Activated CD4-positive, alpha-beta T cell treated with anti-CD3 and anti-CD28 coated beads for 1 hour (primary cell): ENCODE data around the gene MAN2B2.

Experiments
- DNase-seq: peaks from one replicate; pipeline ENCODE4 v3.0.0-alpha.2; 2020

MAN2B2 gene

GRCh38 chr4:6598127-6598526 lies 23.1 kb downstream of the MAN2B2 start:
- DNase-seq, result no peak

DNA sequence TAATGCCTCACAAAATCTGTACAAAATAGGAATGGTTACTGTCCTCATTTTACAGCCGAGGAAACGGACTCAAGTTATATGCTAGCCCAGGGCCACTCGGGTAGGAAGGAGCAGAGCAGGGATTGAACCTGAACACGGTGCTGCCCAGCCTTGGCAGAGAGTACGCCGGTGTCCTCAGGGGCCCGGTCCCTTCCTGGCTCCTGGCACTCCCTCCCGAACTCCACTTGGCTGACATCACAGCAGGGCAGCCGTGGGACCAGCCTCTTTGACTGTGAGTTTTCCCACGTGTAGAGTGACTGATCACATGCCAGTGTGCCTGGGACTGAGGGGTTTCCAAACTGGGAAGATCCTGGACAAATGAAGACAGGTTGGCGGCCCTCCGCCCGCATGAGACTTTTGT lies 23.7 kb downstream of the MAN2B2 start:
- DNase-seq, result no peak

- no peak for DNase-seq
These were observed 26.8 kb downstream of the MAN2B2 start for GRCh38 chr4:6601661-6602250.

- DNase-seq, result no peak
These were observed 27.3 kb downstream of the MAN2B2 start for GRCh38 chr4:6602289-6602688.

- DNase-seq, result no peak
These were observed 28.1 kb downstream of the MAN2B2 start for GRCh38 chr4:6603128-6603527.

DNA sequence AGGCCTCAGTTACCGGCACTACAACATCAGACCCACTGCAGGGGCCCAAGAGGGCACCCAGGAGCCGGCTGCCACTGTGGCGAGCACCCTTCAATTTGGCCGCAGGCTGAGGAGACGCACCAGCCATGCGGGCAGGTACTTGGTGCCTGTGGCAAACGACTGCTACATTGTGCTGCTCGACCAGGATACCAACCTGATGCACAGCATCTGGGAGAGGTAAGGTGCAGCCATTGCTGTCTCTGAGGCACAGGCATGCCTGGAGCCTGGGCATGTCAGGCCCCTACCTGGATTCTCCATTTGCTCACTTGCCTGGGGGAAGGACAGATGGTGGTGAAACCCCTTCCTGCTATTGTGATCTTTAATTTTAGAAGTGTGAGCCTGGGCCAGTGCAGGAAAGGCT lies 30.1 kb downstream of the MAN2B2 start:
- no peak for DNase-seq

GRCh38 chr4:6605605-6606004 lies 30.6 kb downstream of the MAN2B2 start:
- DNase-seq, result no peak

DNA sequence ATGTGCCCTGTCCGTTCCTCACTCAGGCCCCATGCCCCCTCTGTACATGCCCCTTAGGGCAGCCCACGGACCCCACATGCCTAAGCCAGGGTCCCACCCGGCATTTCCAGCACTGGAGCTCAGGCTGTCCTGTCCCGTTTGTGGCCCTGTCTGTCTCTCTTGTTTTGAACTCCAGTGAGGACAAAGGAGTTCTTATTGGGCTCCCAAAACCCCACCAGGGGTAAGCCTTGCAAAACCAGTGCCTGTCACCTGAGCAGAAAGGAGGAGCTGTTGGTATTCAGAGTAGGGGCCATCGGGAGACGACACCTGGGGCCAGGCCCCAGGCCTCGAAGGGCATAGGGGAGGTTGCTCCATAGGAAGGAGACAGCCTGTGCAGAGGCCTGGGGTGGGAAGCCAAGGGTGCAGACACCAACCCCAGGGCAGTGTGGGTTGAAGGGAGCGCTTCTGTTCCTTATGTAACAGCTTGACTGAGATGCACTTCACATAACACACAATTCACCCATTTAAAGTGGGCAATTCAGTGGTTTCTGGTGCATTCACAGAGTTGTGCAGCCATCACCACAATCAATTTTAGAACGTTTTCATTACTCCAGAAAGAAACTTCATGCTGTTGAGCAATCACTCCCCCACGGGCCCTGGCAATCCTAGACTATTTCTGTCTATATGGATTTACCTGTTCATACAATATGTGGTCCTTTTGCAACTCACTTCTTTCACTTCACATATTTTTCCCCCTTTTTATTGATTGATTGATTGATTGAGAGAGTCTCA lies 31.7 kb downstream of the MAN2B2 start:
- DNase-seq, result no peak

DNA sequence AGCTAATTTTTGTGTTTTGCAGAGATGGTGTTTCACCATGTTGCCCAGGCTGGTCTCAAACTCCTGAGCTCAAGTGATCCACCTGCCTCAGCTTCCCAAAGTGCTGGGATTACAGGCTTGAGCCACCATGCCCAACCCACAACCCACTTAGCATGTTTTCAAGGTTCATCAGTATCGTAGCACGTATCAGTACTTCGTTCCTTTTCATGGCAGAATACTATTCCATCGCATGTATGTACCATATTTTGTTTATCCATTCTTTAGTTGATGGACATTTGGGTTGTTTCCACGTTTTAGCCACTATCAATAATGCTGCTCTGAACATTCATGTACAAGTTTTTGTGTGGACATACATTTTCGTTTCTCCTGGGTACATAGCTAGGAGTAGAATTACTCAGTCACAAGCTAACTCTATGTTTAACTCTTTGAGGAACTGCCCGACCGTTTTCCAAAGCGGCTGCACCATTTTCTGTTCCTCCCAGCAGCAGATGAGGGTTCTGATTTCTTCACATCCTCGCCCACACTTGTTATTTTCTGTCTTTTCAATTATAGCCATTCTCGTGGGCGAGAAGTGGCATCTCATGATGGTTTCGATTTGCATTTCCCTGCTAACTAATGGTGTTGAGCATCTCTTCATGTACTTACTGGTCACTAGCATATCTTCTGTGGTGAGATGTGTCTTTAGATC lies 32.5 kb downstream of the MAN2B2 start:
- DNase-seq, result no peak

- DNase-seq, result no peak
These were observed 33.9 kb downstream of the MAN2B2 start for GRCh38 chr4:6608758-6609414.

- DNase-seq, result no peak
These were observed 34.6 kb downstream of the MAN2B2 start for GRCh38 chr4:6609415-6610079.

- no peak for DNase-seq
These were observed 36.0 kb downstream of the MAN2B2 start for GRCh38 chr4:6610856-6611430.

- no peak for DNase-seq
These were observed 38.1 kb downstream of the MAN2B2 start for GRCh38 chr4:6612961-6613675.

DNA sequence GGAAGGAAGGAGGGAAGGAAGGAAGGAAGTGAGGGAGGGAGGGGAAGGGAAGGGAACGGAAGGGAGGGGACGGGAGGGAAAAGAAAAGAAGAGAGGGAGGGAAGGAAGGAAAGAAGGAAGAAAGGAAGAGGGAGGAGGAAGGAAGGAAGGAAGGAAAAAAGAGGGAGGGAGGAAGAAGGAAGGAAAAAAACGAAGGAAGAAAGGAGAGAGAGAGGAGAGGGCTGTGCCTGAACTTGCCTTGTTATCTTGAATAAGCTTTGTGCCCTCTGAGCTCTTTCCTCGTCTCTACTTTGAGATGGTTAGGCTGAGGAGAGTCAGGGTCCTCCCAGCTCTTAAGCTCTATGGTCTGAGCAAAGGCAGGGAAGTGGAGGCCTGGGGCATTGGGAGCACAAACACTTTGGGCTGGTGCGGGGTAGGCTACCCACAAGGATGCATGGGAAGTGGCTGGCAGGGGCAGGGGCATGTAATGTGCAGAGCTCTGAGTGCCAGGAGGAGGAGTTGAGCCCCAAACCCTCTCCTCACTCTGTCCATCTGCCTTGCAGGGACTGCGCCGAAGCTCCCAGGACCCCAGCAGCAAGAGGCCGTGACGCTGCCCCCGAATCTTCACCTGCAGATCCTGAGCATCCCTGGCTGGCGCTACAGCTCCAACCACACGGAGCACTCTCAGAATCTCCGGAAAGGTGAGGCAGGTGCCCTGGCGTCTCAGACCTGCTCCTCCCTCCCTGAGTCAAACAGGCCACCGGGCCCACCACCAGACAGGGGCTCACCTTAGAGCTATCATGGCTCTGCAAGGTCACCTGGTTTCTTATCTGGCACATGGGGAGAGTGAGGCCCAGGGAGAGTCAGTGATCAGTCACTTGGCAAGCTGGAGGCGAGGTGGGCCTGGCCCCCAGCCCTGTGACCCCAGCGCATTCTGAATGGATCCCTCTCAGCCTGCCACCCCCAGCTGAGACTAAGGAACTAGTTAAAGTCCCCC lies 39.0 kb downstream of the MAN2B2 start:
- DNase-seq, result no peak

GRCh38 chr4:6614701-6615230 lies 39.8 kb downstream of the MAN2B2 start:
- DNase-seq, result no peak

- no peak for DNase-seq
These were observed 41.4 kb downstream of the MAN2B2 start for GRCh38 chr4:6616087-6616995.

DNA sequence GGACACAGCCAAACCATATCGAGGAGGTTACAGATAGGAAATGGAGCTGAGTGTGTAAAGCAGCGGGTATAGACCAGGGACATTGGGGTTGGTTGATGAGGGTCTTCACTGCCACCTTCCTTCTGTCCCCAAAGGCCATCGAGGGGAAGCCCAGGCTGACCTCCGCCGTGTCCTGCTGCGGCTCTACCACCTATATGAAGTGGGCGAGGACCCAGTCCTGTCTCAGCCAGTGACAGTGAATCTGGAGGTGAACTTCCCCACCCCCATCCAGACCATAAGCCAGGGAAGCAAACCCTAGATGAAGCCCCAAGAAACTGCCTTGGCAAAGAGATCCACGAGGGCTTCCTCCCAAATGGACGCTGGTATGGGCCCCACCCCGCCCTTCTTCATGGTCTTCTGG lies 42.3 kb downstream of the MAN2B2 start:
- no peak for DNase-seq

DNA sequence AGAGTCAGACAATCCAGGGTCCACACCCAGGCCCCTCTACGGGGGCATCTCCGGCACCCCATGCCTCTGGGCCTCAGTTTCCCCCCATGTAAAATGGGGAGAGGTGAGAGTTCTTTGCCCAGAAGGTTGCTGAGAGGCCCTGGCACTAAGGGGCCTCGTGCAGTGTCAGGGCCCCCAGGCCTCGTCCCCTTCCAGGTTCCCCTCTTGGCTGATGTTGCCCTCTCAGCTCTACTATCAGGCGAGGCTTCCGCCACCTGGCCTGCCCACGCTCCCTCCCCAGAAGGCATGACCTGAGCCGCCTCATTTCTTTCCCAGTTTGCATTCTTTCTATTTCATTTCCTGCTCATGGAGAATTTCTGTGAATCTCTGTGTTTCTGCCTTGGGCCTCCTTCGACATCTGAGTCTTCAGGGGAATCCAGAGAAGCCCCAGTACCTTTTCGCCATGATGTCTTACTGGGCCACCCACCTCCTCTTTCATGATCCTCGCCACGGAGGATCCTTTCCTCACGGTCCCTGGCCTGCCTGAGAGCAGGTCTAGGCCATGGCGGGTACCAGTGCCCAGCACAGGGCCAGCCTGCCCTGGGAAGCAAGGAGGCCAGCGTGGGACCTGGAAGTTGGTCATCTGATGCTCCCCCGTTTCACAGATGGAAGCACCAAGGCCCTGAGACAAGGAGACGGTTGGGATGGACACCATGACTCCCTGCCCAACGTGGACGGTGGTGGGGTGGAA lies 43.6 kb downstream of the MAN2B2 start:
- no peak for DNase-seq

GRCh38 chr4:6619116-6619465 lies 44.1 kb downstream of the MAN2B2 start:
- DNase-seq, result no peak
